Measurements from ENCODE around the gene MCU.
A peak's percentile ranks its signal among the peaks of the same experiment; 100 is the strongest.
"Not testable (repeated sequence)": the region's sequence is repeated elsewhere in the genome, so short reads cannot be mapped to it uniquely, and the experiment has no call there.

MCU gene

GRCh38 chr10:72691863-72692743 lies at the start of gene MCU:
Gene MCU (plus strand): TSS chr10:72692143. CDS start chr10:72692152, 9 bp downstream.
- peak; percentile 89 for DNase-seq (ENCODE audit: low read depth in 2 of 2)

GRCh38 chr10:72642318-72642717 lies 49.6 kb upstream of the MCU start:
- no peak for DNase-seq (ENCODE audit: low read depth in 2 of 2)

GRCh38 chr10:72645263-72645858 lies 46.6 kb upstream of the MCU start:
- no peak for DNase-seq (ENCODE audit: low read depth in 2 of 2)

GRCh38 chr10:72646971-72647370 lies 45.0 kb upstream of the MCU start:
- not testable (repeated sequence) for DNase-seq (ENCODE audit: low read depth in 2 of 2)

GRCh38 chr10:72648301-72648700 lies 43.6 kb upstream of the MCU start:
- DNase-seq (ENCODE audit: low read depth in 2 of 2) = no peak

- no peak for DNase-seq (ENCODE audit: low read depth in 2 of 2)
Measured at GRCh38 chr10:72649291-72649690, 42.7 kb upstream of the MCU start.

GRCh38 chr10:72653383-72654096 lies 38.4 kb upstream of the MCU start:
- DNase-seq (ENCODE audit: low read depth in 2 of 2) = no peak

- DNase-seq (ENCODE audit: low read depth in 2 of 2) = no peak
Measured at GRCh38 chr10:72654720-72655119, 37.2 kb upstream of the MCU start.

- DNase-seq (ENCODE audit: low read depth in 2 of 2) = no peak
Measured at GRCh38 chr10:72658696-72659400, 33.1 kb upstream of the MCU start.

- no peak for DNase-seq (ENCODE audit: low read depth in 2 of 2)
Measured at GRCh38 chr10:72659694-72660093, 32.2 kb upstream of the MCU start.

- no peak for DNase-seq (ENCODE audit: low read depth in 2 of 2)
Measured at GRCh38 chr10:72660220-72660619, 31.7 kb upstream of the MCU start.

- no peak for DNase-seq (ENCODE audit: low read depth in 2 of 2)
Measured at GRCh38 chr10:72661431-72661830, 30.5 kb upstream of the MCU start.

GRCh38 chr10:72663971-72664370 lies 28.0 kb upstream of the MCU start:
- no peak for DNase-seq (ENCODE audit: low read depth in 2 of 2)

- DNase-seq (ENCODE audit: low read depth in 2 of 2) = no peak
Measured at GRCh38 chr10:72665925-72666324, 26.0 kb upstream of the MCU start.

- no peak for DNase-seq (ENCODE audit: low read depth in 2 of 2)
Measured at GRCh38 chr10:72667207-72667864, 24.6 kb upstream of the MCU start.

GRCh38 chr10:72673280-72673679 lies 18.7 kb upstream of the MCU start:
- DNase-seq (ENCODE audit: low read depth in 2 of 2) = no peak

GRCh38 chr10:72674174-72674573 lies 17.8 kb upstream of the MCU start:
- not testable (repeated sequence) for DNase-seq (ENCODE audit: low read depth in 2 of 2)

GRCh38 chr10:72679838-72680241 lies 12.1 kb upstream of the MCU start:
- DNase-seq (ENCODE audit: low read depth in 2 of 2) = no peak

GRCh38 chr10:72682638-72683037 lies 9.3 kb upstream of the MCU start:
- DNase-seq (ENCODE audit: low read depth in 2 of 2) = no peak

GRCh38 chr10:72685264-72685921 lies 6.5 kb upstream of the MCU start:
- no peak for DNase-seq (ENCODE audit: low read depth in 2 of 2)

GRCh38 chr10:72686430-72686829 lies 5.5 kb upstream of the MCU start:
- DNase-seq (ENCODE audit: low read depth in 2 of 2) = not testable (repeated sequence)
